NK-92 treated with Interleukin-12 subunit alpha and Interleukin-12 subunit beta, amount 100 ng/mL, for 24 hours (cell line): ENCODE results near the gene ZDHHC6.
"Not testable (repeated sequence)": the region's sequence is repeated elsewhere in the genome, so short reads cannot be mapped to it uniquely, and the experiment has no call there.

Experiments
- DNase-seq: peaks from one replicate; lab custom pipeline; 2025; lab: John Stamatoyannopoulos, UW

ZDHHC6 gene

DNA sequence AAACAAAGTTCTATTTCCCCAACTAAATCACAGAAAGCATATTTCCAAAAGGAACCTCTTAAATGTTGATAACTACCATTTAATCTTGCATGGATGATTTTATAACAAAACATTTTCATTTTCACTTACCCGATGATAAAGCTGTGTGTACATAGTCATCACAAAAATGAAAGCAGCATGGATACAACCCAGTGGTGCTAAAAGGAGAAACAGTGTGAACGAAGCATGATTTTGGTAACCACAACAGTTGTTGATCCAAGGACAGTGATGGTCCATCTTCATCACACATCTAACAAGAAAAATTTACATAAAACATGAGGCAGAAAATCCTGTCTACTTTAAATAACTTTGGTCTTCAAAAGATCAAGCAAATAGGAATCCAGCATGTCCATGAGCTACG is 4.7 kb downstream of the ZDHHC6 start:
- DNase-seq, result no peak

GRCh38 chr10:112441520-112441919 is 5.2 kb downstream of the ZDHHC6 start:
- DNase-seq, result no peak

DNA sequence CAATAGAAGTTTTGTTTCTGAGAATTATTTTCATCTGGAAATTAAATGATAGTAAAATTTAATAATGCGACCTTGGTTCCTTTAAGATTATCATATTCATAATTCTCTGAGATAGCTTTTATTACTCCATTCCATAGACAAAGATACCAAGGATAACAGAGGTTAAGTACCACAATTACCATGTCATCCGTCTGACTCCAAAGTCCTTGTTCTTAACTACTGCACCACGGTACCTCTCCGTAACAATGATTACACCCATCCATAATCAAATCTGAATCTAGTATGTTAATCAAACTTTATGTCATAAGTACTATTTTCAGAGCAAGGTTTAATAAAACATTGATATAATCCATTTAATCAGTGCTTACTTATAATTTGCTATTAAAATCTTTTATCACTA is 8.4 kb downstream of the ZDHHC6 start:
- DNase-seq, result no peak

GRCh38 chr10:112434988-112435619 is 11.6 kb downstream of the ZDHHC6 start:
- no peak for DNase-seq

GRCh38 chr10:112433136-112433535 is 13.6 kb downstream of the ZDHHC6 start:
- no peak for DNase-seq

DNA sequence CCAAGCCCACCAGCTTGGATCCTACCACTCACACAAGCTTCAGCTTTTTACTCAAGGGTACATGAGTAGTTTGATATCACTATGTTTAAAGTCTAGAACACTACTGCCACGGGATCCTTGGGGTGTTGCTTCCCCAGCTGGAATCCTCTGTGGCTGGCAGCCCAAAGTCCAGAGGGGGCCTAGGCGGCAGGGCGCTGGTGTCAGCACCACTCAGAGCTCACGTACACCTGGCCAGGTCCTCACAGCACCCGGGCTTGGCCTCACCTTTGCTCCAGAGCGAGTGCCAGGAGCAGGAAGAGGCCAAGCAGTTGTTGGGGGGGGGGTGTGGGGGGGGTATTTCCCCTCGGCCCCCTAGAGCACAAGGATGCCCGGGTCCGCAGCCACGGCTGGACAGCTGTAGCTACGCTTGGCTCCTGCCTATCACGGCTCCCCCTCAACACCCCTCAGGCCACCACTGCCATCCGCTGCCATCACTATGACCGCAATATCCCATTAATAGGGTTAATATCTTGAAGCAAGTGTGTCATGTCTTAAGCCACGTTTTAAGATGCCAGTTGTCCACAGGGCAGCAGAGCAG is 17.0 kb downstream of the ZDHHC6 start:
- no peak for DNase-seq

DNA sequence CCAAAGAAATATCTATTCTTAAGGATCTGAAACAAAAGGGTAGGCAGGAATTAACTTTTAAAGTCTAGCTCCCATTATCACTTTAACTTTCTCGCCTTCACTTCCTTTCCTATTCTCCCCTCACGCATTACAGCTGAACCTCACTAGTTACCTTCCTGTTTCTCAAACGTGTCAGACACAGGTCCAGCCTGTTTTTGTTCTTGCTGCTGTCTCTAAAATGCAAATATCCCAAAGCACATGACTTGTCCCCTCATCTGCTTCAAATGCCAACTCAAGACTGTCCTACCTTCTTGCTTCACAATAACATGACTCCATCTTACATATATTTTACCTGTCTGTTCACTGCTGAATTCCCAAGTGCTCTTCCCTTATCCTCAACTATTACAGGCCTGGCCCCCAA is 17.6 kb downstream of the ZDHHC6 start:
- DNase-seq, result no peak

GRCh38 chr10:112426111-112426510 is 20.6 kb downstream of the ZDHHC6 start:
- DNase-seq, result no peak

DNA sequence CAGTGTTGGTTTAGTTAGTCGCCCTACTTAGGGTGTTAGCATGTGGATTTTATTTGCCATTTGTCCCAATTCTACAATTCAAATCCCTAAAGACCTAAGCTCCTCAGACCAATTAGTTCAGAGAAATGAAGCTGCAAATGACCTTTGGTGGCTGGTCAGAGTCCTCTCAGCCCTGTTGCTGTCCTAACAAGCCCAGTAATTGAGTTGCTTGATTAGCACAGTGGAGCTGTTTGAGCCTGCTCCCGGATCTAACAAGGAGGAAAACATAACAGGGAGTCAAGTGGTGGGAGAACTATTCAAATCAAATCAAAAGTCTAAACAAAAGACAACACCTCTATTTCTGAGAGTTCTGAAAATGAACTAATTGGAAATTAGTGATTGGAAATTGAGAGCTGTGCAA is 22.1 kb downstream of the ZDHHC6 start:
- no peak for DNase-seq

GRCh38 chr10:112421731-112422130 is 25.0 kb downstream of the ZDHHC6 start:
- no peak for DNase-seq

DNA sequence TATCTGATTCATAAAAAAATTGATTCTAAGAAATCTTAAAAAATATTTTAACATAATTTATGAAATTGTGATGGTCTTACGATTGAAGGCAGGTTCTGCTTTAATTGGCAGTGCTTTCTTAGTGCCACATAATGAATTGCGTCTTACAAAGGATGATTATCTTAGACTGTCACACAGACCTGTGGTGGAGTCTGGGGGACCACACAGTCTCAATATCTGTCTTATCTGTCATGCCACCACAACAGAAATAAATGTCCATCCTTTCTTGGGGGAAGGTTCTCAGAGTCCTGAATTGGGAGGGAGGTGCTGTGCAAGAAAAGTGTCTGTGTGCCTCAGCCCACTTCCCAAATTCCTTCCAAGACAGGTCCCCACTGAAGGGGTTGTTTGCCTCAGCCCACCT is 34.0 kb downstream of the ZDHHC6 start:
- DNase-seq, result no peak

- no peak for DNase-seq
Observed at GRCh38 chr10:112409755-112410154, 37.0 kb downstream of the ZDHHC6 start.

- no peak for DNase-seq
Observed at GRCh38 chr10:112409299-112409698, 37.4 kb downstream of the ZDHHC6 start.

DNA sequence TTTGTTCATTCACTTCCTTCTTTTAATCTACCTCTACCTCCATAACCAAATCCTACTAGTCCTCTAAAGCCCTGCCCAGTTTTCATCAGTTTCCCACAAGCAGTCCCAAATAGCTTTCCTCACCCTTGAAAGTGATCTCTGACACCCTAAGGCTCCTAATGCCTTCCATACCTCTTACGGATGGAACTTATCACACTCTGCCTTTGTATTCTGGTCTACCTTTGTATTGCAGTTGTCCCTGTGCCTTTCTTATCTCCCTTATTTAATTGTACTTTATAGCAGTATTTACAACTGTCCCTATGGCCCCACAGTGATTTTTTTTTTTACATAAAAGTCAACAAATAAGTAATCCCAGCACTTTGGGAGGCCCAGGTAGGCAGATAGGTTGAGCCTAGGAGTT is 39.0 kb downstream of the ZDHHC6 start:
- DNase-seq, result no peak

DNA sequence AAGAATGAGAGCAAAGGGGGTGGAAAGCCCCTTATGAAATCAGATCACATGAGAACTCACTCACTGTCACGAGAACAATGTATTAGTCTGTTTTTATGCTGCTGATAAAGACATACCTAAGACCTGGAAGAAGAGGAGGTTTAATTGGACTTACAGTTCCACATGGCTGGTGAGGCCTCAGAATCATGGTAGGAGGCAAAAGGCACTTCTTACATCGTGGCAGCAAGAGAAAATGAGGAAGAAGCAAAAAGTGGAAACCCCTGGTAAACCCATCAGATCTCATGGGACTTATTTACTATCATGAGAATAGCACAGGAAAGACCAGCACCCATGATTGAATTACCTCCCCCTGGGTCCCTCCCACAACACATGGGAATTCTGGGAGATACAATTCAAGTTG is 39.9 kb downstream of the ZDHHC6 start:
- DNase-seq, result not testable (repeated sequence)

- DNase-seq, result no peak
Observed at GRCh38 chr10:112404617-112405016, 42.1 kb downstream of the ZDHHC6 start.

DNA sequence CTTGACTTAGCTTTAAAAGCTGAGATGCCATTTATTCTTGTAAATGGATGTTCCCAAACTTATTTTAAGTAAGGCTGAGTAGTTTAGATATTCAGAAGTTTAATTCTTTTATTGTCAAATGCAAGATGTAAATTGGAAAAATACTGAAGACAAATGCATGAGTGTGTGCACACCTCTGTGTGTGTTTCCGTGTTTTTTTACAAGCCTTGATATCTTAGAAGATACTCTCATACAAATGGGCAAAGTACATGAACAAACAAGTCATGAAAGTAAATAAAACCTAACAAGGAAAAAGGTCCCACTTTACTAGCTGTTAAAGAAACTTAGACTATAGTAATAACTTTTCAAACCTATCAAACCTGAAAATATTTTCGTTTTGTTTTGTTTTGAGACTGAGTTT is 43.8 kb downstream of the ZDHHC6 start:
- no peak for DNase-seq

DNA sequence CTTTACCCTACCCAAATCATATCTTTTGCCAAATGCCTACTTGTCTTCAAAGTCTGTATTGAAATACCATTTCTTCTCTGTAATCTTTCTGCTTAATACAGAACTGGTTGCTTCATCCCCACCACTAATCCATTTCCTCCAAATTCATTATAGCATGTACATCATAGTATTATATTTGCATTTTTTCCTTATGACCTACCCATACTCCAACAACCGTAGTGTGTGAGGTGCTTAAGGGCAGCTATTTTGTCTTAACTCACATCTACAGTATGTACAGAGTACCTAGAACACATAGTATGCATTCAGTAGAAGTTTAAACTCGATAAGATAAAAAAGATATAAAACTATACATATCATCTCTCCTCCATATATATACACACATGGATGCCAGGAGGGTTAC is 49.1 kb downstream of the ZDHHC6 start:
- no peak for DNase-seq

GRCh38 chr10:112395809-112396530 is 50.7 kb downstream of the ZDHHC6 start:
- DNase-seq, result no peak

DNA sequence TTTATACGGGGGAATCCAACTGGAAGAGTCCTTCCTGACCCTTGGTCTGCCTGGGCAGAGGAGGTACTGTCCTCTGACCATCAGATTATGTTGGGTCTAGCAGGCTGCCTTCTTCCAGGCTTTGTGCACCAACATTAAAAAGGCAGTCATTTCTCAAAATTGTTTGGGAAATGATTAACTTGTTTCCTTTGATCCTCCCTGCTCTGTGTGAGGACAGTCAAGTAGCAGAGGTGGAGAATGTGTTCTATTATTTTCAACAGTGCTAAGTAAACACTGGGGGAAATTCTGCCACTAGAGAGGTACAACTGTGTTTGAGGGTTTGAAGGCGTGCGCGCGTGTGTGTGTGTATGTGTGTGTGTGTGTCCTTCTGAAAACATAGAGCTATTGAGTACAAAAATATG is 52.2 kb downstream of the ZDHHC6 start:
- DNase-seq, result no peak

DNA sequence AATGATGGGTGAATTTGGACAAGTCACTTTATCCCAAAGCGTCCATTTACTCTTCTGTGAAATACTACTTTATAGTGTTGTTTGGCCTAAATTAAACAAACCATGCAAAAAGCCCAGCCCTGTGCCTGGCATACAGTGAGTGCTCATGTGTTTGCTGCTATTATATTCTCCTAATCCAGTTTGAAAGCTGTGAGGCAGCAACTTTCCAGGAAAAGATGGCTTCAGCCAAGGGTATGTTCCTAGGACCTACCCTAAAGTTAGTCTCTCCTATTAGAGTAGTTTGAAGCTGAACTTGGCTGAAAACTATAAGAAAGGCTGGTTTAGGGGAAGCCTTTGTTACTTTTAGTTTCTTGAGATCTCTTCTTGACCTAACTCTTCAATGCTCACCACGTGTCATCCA is 52.9 kb downstream of the ZDHHC6 start:
- no peak for DNase-seq

DNA sequence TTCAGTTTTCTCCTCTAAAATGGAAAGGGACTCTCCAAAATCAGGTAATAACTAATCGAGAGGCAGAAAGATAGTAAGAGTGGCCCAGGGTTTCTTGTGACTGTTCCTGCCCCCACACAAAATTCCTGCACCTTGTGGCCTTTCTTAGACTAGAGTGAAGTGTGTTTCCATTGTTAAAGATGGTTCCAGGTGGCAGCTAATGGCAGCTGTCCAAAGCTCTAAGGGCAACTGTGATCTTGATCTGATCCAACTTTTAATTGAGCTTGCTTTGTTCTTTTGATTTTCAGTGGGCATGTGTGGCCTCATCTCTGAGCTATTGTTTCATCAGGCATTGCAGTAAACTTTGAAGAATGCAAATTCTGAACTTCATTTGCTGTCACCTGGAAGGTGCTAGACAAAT is 53.4 kb downstream of the ZDHHC6 start:
- DNase-seq, result no peak

DNA sequence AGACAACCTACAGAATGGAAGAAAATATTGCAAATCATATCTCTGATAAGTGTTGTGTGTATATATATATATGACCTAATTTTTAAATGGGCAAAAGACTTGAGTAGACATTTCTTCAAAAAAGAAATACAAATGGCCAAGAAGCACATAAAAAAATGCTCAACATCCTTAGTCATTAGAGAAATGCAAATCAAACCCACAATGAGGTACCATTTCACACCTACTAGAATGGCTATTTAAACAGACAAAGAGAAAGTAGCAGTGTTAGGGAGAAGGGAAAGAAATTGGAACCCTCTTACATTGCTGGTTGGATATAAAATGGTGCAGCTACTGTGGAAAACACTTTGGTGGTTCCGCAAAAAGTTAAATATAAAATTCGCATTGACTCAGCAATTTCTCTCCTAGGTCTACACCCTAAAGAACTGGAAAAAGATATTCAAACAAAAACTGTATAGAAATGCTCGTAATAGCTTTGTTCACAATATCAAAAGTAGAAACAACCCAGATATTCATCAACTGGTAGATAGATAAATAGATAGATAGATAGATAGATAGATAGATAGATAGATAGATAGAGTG is 56.5 kb downstream of the ZDHHC6 start:
- DNase-seq, result no peak
